Pericardium fibroblast (primary cell): ENCODE measurements around the gene CTRL. TPM values are rescaled to one million over a fixed set of nuclear protein-coding genes. Genes with fewer than 3 reads are reported as not detected.

Experiments used
- total RNA-seq: library from RNA; depleted of rRNA; stranded (reverse); fragments of >200 nt; gene quantifications from 2 replicates; pipeline ENCODE4 v1.2.3, GENCODE V29; 2015

The CTRL gene
- 0.34 TPM in 1 of 2 replicates, not detected in the other for total RNA-seq

DNA sequence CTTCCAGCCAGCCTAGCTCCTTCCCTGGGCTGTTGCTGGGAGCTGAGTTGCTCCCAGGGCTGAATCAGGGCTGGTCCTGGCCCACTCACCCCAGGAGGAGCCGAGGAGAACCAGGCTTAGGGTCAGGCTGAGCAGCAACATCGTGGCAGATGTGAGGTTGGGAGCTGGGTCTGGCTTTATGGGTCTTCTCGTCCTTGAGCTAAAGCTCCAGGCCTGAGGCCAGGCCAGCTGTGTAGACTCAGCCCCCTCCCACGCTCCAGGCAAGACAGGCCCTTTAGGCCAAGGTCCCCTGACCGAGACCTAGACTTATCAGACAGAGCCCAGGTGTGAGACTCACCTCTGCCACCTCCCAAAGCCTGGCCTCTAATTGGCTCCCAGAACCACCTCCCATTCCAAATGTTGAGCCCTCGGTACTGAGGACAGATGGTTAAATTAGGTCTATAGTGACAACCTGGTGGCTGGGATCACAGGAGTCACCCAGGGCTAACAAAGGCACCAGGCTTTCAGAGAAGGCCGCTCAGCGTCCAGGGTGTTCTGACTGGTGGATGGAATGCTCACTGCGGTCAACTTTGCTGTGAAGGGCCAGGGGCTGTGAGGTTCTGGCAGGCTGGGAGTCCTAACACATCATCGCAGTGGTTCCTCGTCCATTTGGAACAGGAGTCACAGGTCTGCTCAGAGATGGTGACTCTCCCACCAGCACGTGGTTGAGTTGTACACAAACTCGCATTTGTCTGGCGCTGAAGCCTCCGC lies at the start of gene CTRL:
Gene CTRL, minus strand, starts transcription at position 151 of the 750 bp plus-strand sequence. Its CDS starts 10 bp downstream, at position 141.

GRCh38 chr16:67979955-67980678 lies 48.5 kb upstream of the CTRL start, which contains the start of gene DPEP3:
TSS of gene DPEP3 (minus strand) at chr16:67980499. CDS start at chr16:67980380, 119 bp downstream.

DNA sequence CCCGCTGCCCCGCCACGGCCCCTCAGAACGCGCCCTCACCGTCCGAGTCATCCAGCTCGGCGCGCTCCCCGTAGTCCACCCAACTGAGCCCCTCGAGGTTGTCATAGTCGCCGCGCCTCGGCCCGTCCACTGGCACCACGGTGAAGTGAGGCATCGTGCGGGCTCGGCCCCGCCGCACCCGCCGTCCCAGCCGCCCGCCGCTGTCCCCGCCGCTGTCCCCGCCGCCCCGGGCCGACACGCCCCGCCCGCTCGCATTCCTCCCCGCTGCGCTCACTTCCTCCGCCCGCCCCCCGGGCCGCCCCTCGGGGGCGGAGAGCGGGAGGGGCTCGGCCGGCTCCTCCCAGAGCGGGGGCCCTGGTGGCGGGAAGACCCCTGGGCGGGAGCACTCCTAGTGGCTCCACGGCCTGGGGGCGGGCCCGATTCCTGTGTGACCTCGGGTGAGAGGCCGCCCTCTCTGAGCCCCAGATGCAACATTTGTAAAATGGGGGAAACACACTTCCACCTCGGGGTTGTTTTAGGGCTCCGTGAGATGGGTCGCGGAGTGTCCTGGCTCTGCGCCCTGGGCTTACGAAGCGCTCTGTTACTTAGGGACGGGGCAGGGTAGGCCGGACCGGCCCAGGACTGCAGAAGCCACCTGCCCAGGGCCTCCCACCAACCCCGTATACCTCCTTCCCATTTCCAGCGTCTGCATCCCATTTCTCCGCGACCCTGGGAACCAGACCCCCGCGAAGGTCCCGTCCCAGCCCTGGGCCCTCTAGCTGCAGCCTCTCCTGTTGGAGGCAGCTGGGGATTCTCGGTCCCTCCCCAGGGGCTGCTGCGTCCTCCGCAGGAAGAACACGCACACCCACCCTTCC lies 37.0 kb upstream of the CTRL start, which contains the start of gene SLC12A4:
Gene SLC12A4, minus strand, starts transcription at position 238 of the 854 bp plus-strand sequence. Its CDS starts 84 bp downstream, at position 154.

GRCh38 chr16:67943619-67944504 lies 12.2 kb upstream of the CTRL start, which contains the start of gene LCAT:
TSS of gene LCAT (minus strand) at chr16:67944120. CDS start at chr16:67944101, 19 bp downstream.

DNA sequence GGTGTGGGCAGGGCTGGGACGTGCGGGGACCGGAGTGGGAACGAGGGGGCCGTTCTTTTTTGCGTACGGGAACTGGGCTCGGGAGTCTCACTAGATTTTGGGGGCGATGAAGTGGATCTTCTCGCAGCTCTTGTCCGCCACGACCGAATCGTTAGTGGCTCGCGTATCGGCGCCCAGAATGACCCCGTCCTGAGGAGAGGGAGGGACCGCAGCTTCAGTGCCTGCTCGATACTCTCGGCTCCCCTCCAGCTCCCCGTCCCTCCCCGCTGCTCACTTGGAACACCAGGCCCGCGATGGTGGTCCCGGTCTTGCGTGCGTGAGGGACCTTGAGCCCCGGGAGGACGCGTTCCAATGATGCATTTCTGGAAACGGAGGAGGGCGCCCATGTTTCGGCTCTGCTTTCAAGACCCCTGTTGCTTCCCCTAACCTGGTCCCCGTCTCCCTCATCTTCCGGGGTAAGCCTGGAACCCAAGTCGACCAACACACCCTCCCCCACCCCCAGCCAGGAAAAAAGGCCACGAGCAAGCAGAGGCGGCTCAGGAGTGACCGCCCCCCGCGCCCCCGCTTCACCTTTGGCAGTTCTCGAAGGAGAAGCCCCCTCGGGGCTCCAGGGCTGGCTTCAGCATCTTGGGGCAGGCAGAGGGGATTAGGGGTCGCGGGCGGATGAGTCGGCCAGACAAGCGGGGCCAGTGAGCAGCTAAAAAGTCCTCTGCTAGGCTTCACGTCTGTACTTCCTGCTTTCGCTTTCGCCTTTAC lies 4.6 kb upstream of the CTRL start, which contains the start of gene PSMB10:
Gene PSMB10, minus strand, starts transcription at position 727 of the 756 bp plus-strand sequence. Its CDS starts 101 bp downstream, at position 626.

DNA sequence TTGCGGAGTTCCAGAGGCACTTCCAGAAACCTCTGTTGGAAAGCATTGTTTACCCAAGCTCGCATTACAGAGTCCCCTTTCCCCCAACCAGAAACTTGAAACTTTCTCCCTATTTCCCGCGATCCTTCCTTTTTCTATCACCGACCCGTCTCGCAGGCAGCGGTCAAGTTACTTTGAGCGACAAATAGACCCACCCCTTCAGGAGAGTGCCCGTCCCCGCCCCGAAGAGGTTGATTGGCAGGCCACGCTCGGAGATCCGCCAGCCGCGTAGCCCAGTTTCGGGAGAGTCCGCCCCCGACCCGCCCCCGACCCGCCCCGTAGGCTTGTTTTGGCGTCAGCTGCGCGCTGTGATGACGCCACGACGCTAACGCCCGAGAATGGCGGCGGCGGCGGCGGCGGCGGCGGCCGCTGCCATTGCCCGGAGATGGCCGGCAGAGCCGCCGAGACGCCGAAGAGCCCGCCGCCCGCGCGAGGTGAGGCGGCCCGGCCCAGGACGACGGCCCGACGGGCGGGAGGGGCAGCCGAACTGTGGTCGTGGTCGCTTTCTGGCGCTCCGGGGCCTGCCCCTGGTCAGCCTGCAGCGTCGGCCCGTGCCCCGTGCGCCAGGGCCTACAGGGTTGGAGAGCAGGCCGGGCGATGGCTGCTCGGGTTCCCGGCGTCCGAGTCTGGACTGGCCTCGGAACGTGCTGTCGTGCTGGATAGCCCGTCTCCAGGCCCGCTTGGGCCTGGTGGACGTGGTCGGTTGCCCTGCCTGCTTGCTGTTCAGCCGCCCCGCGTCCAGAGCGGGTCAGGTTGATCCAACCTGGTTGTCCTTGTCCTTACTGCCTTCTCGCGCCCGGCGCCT lies 38.5 kb downstream of the CTRL start, which contains the start of gene PSKH1:
Gene PSKH1, plus strand, starts transcription at position 356 of the 844 bp plus-strand sequence. CDS start 15,496 bp downstream, outside the sequence.

DNA sequence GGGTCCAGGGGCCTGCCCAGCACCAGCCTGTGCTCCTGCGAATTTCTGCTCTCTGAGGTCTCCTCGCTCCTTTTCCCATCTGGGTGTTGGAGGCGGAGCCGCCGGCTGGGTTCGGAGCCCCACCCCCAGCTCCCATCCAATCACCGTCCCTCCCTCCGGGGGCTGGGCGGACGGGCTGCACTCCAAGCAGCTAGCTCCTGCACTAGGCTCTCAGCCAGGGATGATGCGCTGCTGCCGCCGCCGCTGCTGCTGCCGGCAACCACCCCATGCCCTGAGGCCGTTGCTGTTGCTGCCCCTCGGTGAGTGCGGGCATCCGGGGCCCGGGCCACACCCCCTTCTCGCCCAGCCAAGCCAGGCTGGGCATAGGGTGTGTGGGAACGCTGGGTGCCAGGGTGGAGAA lies 47.0 kb downstream of the CTRL start, which contains the start of gene NRN1L:
Gene NRN1L, plus strand, starts transcription at position 202 of the 400 bp plus-strand sequence. Its CDS starts 19 bp downstream, at position 221.

Other genes with a start within 250 kb of the CTRL start
- gene GFOD2, start 212.5 kb downstream of the CTRL start, total RNA-seq, result 6.5 and 8.5 TPM in 2 replicates
- gene RANBP10, start 125.3 kb downstream of the CTRL start, total RNA-seq, result 5.0 and 5.2 TPM in 2 replicates
- gene TSNAXIP1, start 125.0 kb downstream of the CTRL start, total RNA-seq, result 0.26 and 0.58 TPM in 2 replicates
- 39.7 and 52.5 TPM in 2 replicates for gene THAP11, start 89.5 kb downstream of the CTRL start, total RNA-seq
- gene NUTF2, start 84.9 kb downstream of the CTRL start, total RNA-seq, result 193 and 272 TPM in 2 replicates
- 32.6 and 32.7 TPM in 2 replicates for gene CENPT, start 84.2 kb downstream of the CTRL start, total RNA-seq
- gene EDC4, start 58.8 kb downstream of the CTRL start, total RNA-seq, result 37.6 TPM in 2 replicates
- 0.47 and 0.77 TPM in 2 replicates for gene NRN1L, start 47.0 kb downstream of the CTRL start, total RNA-seq
- 13.1 and 15.5 TPM in 2 replicates for gene PSKH1, start 38.6 kb downstream of the CTRL start, total RNA-seq
- 28.0 and 38.6 TPM in 2 replicates for gene PSMB10, start 5.0 kb upstream of the CTRL start, total RNA-seq
- 7.1 and 10.5 TPM in 2 replicates for gene LCAT, start 12.3 kb upstream of the CTRL start, total RNA-seq
- 29.1 and 50.4 TPM in 2 replicates for gene SLC12A4, start 36.8 kb upstream of the CTRL start, total RNA-seq
- not detected in 2 replicates for gene DPEP3, start 48.6 kb upstream of the CTRL start, total RNA-seq
- not detected in 2 replicates for gene DPEP2, start 67.6 kb upstream of the CTRL start, total RNA-seq
- gene DPEP2NB, start 84.0 kb upstream of the CTRL start, total RNA-seq, result not detected in 2 replicates
- gene DDX28, start 91.4 kb upstream of the CTRL start, total RNA-seq, result 3.3 and 6.6 TPM in 2 replicates
- gene DUS2, start 91.4 kb upstream of the CTRL start, total RNA-seq, result 8.9 and 10.0 TPM in 2 replicates
- gene NFATC3, start 153.5 kb upstream of the CTRL start, total RNA-seq, result 19.1 and 22.2 TPM in 2 replicates